ENCODE results near the gene KNCN. TPM values are rescaled to one million over a fixed set of nuclear protein-coding genes. Genes with fewer than 3 reads are reported as not detected.
A peak's percentile ranks its signal among the peaks of the same experiment; 100 is the strongest.

KNCN gene
- total and polyA plus RNA-seq, 2 donors (not counting 1 experiment from before 2014, with no cell fraction given), result not detected

DNA sequence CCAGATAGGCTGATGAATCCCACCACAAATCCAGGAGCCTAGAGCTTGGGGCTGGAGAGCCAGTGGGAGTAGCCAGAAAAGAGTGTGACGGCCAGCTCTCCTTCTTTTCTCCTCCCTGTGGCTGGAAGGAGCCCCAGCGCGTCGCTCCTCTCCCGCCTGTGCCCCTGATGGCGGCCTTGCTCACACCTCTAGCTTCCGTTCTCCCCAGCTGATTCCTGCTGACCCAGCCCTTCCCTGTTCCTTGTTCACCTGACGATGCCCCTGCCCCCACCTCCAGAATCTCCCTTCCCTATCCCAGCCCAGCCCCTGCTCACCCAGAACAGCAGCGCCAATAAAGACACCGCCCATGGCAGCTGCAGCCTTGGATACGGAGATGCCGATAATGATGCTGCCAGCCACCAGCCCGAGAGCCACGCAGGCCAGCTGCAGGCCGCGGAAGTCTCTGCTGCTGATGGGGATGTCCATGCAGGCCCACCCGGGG lies 656 bp downstream of the KNCN start:
- H4K20me1 ChIP-seq (ENCODE audit: control insufficient read depth, insufficient read depth, low read length, poor library complexity, severe bottlenecking), result no peaks in the 10 kb centered on the region
- Mint-ChIP-seq H3K4me1 (peaks cover 2% of the 10 kb centered on the region), H3K4me3 (no peak overlapping the region), H3K27ac (no peak overlapping the region), H3K9me3 (ENCODE audit: insufficient read depth) (no peaks in the 10 kb centered on the region), H3K27me3 (peaks cover 34% of the 10 kb centered on the region)
- intact Hi-C loops (cut with micrococcal nuclease), result no loop called here
- ATAC-seq (ENCODE audit: low read depth), result no peak
- no peaks in the 10 kb centered on the region for H3K79me2 ChIP-seq (ENCODE audit: control insufficient read depth, insufficient read depth, low read length)
- H3K27ac ChIP-seq (ENCODE audit: low read length in 2 of 2), result no peak overlapping the region
- H3K9ac ChIP-seq (ENCODE audit: low read length), result no peak overlapping the region
- no peaks in the 10 kb centered on the region for H3K4me1 ChIP-seq (ENCODE audit: control insufficient read depth in 2 of 2, insufficient read depth in 2 of 2, low read length in 2 of 2)
- CTCF ChIA-PET, result no interaction called here
- H3K36me3 ChIP-seq (replicated peaks in 1 of 2; ENCODE audit: control extremely low read depth in 1 of 2, control insufficient read depth in 1 of 2, extremely low read depth in 1 of 2, insufficient read depth in 2 of 2, low read length in 1 of 2), result no peaks in the 10 kb centered on the region
- H3K27me3 ChIP-seq (replicated peaks in 1 of 4; ENCODE audit: control extremely low read depth in 1 of 4, control insufficient read depth in 3 of 4, insufficient read depth in 4 of 4, low read length in 3 of 4), result peaks cover 0 to 8% (median 0%) of the 10 kb centered on the region in 4 experiments
- WGBS (ENCODE audit: insufficient coverage), result 72% methylated on average over 17 of the region's 17 CpGs
- no peak for DNase-seq
- H2AFZ ChIP-seq (ENCODE audit: insufficient read depth, low read depth, low read length, poor library complexity, severe bottlenecking), result no peak overlapping the region
- POLR2A ChIA-PET, result no interaction called here
- H3K9me3 ChIP-seq (ENCODE audit: control extremely low read depth in 1 of 3, control insufficient read depth in 2 of 3, insufficient read depth in 1 of 3, low read length in 2 of 3), result no peaks in the 10 kb centered on the region
- no peak overlapping the region for H3K4me2 ChIP-seq (replicated peaks; ENCODE audit: low read depth, low read length, poor library complexity, severe bottlenecking)
- no peak for TF ChIP-seq EZH2 (IDR thresholded peaks at IDR 0.05; ENCODE audit: borderline replicate concordance, insufficient read depth, low read depth, low read length, poor library complexity, severe bottlenecking)
- TF ChIP-seq, protein P1, sequence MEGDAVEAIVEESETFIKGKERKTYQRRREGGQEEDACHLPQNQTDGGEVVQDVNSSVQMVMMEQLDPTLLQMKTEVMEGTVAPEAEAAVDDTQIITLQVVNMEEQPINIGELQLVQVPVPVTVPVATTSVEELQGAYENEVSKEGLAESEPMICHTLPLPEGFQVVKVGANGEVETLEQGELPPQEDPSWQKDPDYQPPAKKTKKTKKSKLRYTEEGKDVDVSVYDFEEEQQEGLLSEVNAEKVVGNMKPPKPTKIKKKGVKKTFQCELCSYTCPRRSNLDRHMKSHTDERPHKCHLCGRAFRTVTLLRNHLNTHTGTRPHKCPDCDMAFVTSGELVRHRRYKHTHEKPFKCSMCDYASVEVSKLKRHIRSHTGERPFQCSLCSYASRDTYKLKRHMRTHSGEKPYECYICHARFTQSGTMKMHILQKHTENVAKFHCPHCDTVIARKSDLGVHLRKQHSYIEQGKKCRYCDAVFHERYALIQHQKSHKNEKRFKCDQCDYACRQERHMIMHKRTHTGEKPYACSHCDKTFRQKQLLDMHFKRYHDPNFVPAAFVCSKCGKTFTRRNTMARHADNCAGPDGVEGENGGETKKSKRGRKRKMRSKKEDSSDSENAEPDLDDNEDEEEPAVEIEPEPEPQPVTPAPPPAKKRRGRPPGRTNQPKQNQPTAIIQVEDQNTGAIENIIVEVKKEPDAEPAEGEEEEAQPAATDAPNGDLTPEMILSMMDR (IDR thresholded peaks at IDR 0.05), result no peak
- H3K4me3 ChIP-seq (ENCODE audit: control extremely low read depth in 1 of 5, extremely low read depth in 1 of 5, insufficient read depth in 1 of 5, low read depth in 2 of 5, low read length in 4 of 5), result no peak overlapping the region

DNA sequence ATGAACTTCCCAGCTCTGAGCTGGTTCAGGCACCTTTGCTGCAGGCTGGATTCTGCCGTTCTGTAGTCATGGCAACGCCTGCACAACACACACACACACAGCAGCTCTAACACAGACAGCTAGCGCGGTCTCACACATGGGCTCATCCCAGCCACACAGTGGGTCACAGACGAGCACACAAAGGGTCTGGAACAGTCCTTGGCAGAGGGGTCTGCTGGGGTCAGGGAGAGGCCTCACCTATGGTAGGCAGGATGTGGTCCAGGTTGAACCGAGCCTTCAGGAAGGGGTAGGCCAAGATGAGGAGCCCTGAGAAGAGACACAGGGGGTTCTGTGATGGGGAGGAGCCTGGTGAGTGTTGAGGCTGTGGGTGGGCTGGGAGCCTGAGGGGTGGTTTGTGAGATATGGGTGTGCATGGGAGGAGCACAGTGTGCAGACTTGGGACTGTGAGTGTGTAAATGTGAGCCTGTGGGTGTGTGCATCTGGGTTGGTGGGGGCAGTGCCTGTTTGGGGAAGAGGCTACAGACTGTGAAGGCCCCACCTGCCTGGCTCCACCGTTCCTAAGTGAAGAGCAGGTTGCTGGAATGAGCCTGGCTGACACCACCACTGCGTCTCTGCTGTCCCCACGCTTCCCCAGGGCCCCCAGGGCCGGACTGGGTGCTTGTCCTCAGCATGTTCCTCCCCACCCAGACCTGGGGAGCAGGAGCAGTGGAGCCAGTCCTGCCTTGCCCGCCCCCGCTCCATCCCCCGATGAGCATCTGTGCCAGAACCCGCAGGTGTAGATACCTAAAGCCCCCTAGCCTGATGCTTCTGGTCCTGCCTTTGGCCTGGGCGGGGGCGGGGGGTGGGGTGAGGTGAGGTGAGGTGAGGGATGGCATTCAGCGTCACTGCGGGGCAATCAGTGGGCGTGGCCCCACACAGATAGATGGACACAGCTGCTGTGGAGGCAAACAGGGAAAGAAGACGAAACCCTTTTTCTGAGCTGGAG lies 1.5 kb downstream of the KNCN start:
- no peaks in the 10 kb centered on the region for H4K20me1 ChIP-seq (ENCODE audit: control insufficient read depth, insufficient read depth, low read length, poor library complexity, severe bottlenecking)
- peaks cover 0 to 16% (median 2%) of the 10 kb centered on the region in 4 experiments for H3K27me3 ChIP-seq (replicated peaks in 1 of 4; ENCODE audit: control extremely low read depth in 1 of 4, control insufficient read depth in 3 of 4, insufficient read depth in 4 of 4, low read length in 3 of 4)
- H3K4me1 ChIP-seq (ENCODE audit: control insufficient read depth in 2 of 2, insufficient read depth in 2 of 2, low read length in 2 of 2), result no peaks in the 10 kb centered on the region
- peaks cover 2% of the 10 kb centered on the region for H3K4me1 Mint-ChIP-seq
- ChIA-PET CTCF (no interaction called here), POLR2A (no interaction called here)
- H3K9ac ChIP-seq (ENCODE audit: low read length), result no peak overlapping the region
- H3K9me3 ChIP-seq (ENCODE audit: control extremely low read depth in 1 of 3, control insufficient read depth in 2 of 3, insufficient read depth in 1 of 3, low read length in 2 of 3), result no peaks in the 10 kb centered on the region
- no peak overlapping the region for H3K4me2 ChIP-seq (replicated peaks; ENCODE audit: low read depth, low read length, poor library complexity, severe bottlenecking)
- peaks cover 42% of the 10 kb centered on the region for H3K27me3 Mint-ChIP-seq
- TF ChIP-seq, protein P1 (IDR thresholded peaks at IDR 0.05), result no peak
- H2AFZ ChIP-seq (ENCODE audit: insufficient read depth, low read depth, low read length, poor library complexity, severe bottlenecking), result no peak overlapping the region
- ATAC-seq (ENCODE audit: low read depth), result peak; percentile 10
- no peak overlapping the region for H3K27ac ChIP-seq (ENCODE audit: low read length in 2 of 2)
- no peak overlapping the region for H3K4me3 Mint-ChIP-seq
- H3K4me3 ChIP-seq (ENCODE audit: control extremely low read depth in 1 of 5, extremely low read depth in 1 of 5, insufficient read depth in 1 of 5, low read depth in 2 of 5, low read length in 4 of 5), result no peak overlapping the region
- intact Hi-C loops (cut with micrococcal nuclease), result loop anchor here (5.0 kb wide), 1 partner anchor 103 kb away; no protein-coding TSS in a partner anchor
- no peaks in the 10 kb centered on the region for H3K79me2 ChIP-seq (ENCODE audit: control insufficient read depth, insufficient read depth, low read length)
- no peaks in the 10 kb centered on the region for H3K9me3 Mint-ChIP-seq (ENCODE audit: insufficient read depth)
- H3K36me3 ChIP-seq (replicated peaks in 1 of 2; ENCODE audit: control extremely low read depth in 1 of 2, control insufficient read depth in 1 of 2, extremely low read depth in 1 of 2, insufficient read depth in 2 of 2, low read length in 1 of 2), result no peaks in the 10 kb centered on the region
- H3K27ac Mint-ChIP-seq, result no peak overlapping the region
- DNase-seq, result no peak
- 63% methylated on average over 20 of the region's 20 CpGs for WGBS (ENCODE audit: insufficient coverage)
